ENCODE measurements around the gene MFAP3.

Gene MFAP3

DNA sequence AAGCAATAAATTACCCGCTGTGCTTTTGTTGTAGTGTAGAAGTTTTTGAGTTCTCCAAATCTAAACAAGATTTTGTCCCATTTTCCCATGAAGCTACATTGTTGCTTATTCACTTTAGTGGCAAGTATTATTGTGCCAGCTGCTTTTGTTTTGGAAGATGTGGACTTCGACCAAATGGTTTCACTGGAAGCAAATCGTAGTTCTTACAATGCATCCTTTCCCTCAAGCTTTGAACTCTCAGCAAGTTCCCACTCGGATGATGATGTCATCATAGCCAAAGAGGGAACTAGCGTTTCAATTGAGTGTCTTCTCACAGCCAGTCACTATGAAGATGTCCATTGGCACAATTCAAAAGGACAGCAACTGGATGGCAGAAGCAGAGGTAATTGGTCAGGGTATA is 10.9 kb downstream of the MFAP3 start (continued):
- TF ChIP-seq, protein P1, sequence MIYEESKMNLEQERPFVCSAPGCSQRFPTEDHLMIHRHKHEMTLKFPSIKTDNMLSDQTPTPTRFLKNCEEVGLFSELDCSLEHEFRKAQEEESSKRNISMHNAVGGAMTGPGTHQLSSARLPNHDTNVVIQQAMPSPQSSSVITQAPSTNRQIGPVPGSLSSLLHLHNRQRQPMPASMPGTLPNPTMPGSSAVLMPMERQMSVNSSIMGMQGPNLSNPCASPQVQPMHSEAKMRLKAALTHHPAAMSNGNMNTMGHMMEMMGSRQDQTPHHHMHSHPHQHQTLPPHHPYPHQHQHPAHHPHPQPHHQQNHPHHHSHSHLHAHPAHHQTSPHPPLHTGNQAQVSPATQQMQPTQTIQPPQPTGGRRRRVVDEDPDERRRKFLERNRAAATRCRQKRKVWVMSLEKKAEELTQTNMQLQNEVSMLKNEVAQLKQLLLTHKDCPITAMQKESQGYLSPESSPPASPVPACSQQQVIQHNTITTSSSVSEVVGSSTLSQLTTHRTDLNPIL (CRISPR knock-in tag; IDR thresholded peaks at IDR 0.05; ENCODE audit: low read depth) = no peak
- no peak for TF ChIP-seq GLIS3 (CRISPR knock-in tag; IDR thresholded peaks at IDR 0.05)
- TF ChIP-seq, protein P2, sequence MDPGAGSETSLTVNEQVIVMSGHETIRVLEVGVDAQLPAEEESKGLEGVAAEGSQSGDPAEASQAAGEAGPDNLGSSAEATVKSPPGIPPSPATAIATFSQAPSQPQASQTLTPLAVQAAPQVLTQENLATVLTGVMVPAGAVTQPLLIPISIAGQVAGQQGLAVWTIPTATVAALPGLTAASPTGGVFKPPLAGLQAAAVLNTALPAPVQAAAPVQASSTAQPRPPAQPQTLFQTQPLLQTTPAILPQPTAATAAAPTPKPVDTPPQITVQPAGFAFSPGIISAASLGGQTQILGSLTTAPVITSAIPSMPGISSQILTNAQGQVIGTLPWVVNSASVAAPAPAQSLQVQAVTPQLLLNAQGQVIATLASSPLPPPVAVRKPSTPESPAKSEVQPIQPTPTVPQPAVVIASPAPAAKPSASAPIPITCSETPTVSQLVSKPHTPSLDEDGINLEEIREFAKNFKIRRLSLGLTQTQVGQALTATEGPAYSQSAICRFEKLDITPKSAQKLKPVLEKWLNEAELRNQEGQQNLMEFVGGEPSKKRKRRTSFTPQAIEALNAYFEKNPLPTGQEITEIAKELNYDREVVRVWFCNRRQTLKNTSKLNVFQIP (CRISPR knock-in tag; IDR thresholded peaks at IDR 0.05; ENCODE audit: borderline replicate concordance, low read depth) = no peak
- no peak for TF ChIP-seq TOX (CRISPR knock-in tag; IDR thresholded peaks at IDR 0.05; ENCODE audit: borderline replicate concordance)
- TF ChIP-seq ZNF8 (CRISPR knock-in tag; IDR thresholded peaks at IDR 0.05) = no peak
- no peak for TF ChIP-seq ZFP30 (CRISPR knock-in tag; IDR thresholded peaks at IDR 0.05)
- no peak for TF ChIP-seq BACH2 (CRISPR knock-in tag; IDR thresholded peaks at IDR 0.05; ENCODE audit: borderline replicate concordance)
- no peak for TF ChIP-seq CSDC2 (CRISPR knock-in tag; IDR thresholded peaks at IDR 0.05)
- TF ChIP-seq, protein P3, sequence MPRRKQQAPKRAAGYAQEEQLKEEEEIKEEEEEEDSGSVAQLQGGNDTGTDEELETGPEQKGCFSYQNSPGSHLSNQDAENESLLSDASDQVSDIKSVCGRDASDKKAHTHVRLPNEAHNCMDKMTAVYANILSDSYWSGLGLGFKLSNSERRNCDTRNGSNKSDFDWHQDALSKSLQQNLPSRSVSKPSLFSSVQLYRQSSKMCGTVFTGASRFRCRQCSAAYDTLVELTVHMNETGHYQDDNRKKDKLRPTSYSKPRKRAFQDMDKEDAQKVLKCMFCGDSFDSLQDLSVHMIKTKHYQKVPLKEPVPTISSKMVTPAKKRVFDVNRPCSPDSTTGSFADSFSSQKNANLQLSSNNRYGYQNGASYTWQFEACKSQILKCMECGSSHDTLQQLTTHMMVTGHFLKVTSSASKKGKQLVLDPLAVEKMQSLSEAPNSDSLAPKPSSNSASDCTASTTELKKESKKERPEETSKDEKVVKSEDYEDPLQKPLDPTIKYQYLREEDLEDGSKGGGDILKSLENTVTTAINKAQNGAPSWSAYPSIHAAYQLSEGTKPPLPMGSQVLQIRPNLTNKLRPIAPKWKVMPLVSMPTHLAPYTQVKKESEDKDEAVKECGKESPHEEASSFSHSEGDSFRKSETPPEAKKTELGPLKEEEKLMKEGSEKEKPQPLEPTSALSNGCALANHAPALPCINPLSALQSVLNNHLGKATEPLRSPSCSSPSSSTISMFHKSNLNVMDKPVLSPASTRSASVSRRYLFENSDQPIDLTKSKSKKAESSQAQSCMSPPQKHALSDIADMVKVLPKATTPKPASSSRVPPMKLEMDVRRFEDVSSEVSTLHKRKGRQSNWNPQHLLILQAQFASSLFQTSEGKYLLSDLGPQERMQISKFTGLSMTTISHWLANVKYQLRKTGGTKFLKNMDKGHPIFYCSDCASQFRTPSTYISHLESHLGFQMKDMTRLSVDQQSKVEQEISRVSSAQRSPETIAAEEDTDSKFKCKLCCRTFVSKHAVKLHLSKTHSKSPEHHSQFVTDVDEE (CRISPR knock-in tag; IDR thresholded peaks at IDR 0.05) = no peak

DNA sequence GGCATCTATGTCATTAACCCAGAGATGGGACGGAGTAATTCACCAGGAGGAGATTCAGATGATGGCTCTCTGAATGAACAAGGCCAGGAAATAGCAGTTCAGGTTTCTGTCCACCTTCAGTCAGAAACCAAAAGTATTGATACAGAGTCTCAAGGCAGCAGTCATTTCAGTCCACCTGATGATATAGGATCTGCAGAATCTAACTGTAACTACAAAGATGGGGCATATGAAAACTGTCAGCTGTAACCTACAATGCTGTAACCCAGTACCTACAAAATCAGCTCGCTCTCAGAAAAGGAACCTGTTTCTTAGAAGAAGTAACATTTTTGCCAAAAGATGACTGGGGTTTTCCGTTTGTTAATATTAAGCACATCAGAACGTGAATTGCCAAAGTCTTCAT is 14.7 kb downstream of the MFAP3 start:
- TF ChIP-seq, protein P2 (CRISPR knock-in tag; IDR thresholded peaks at IDR 0.05; ENCODE audit: borderline replicate concordance, low read depth) = no peak
- TF ChIP-seq CSDC2 (CRISPR knock-in tag; IDR thresholded peaks at IDR 0.05) (no peak), ZC3H10 (CRISPR knock-in tag; IDR thresholded peaks at IDR 0.05) (no peak), GLIS3 (CRISPR knock-in tag; IDR thresholded peaks at IDR 0.05) (no peak), PPARA (CRISPR knock-in tag; IDR thresholded peaks at IDR 0.05; ENCODE audit: borderline replicate concordance) (no peak), BACH2 (CRISPR knock-in tag; IDR thresholded peaks at IDR 0.05; ENCODE audit: borderline replicate concordance) (no peak), TCF4 (CRISPR knock-in tag; IDR thresholded peaks at IDR 0.05; ENCODE audit: borderline replicate concordance) (no peak), ZNF8 (CRISPR knock-in tag; IDR thresholded peaks at IDR 0.05) (no peak), ZNF565 (CRISPR knock-in tag; conservative IDR thresholded peaks at IDR 0.05; ENCODE audit: low read depth) (no peak), ZFP3 (CRISPR knock-in tag; IDR thresholded peaks at IDR 0.05) (no peak), ARNTL (CRISPR knock-in tag; IDR thresholded peaks at IDR 0.05; ENCODE audit: borderline replicate concordance, low read depth) (no peak), TOX (CRISPR knock-in tag; IDR thresholded peaks at IDR 0.05; ENCODE audit: borderline replicate concordance) (no peak), ZFP30 (CRISPR knock-in tag; IDR thresholded peaks at IDR 0.05) (no peak), ISL1 (CRISPR knock-in tag; IDR thresholded peaks at IDR 0.05) (no peak), ESRRG (CRISPR knock-in tag; IDR thresholded peaks at IDR 0.05) (no peak), SNAI2 (CRISPR knock-in tag; IDR thresholded peaks at IDR 0.05) (no peak), RARB (CRISPR knock-in tag; IDR thresholded peaks at IDR 0.05) (no peak)
- TF ChIP-seq, protein P4, sequence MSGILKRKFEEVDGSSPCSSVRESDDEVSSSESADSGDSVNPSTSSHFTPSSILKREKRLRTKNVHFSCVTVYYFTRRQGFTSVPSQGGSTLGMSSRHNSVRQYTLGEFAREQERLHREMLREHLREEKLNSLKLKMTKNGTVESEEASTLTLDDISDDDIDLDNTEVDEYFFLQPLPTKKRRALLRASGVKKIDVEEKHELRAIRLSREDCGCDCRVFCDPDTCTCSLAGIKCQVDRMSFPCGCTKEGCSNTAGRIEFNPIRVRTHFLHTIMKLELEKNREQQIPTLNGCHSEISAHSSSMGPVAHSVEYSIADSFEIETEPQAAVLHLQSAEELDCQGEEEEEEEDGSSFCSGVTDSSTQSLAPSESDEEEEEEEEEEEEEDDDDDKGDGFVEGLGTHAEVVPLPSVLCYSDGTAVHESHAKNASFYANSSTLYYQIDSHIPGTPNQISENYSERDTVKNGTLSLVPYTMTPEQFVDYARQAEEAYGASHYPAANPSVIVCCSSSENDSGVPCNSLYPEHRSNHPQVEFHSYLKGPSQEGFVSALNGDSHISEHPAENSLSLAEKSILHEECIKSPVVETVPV (CRISPR knock-in tag; IDR thresholded peaks at IDR 0.05) = no peak
- TF ChIP-seq, protein P3 (CRISPR knock-in tag; IDR thresholded peaks at IDR 0.05) = no peak
- TF ChIP-seq, protein P5, sequence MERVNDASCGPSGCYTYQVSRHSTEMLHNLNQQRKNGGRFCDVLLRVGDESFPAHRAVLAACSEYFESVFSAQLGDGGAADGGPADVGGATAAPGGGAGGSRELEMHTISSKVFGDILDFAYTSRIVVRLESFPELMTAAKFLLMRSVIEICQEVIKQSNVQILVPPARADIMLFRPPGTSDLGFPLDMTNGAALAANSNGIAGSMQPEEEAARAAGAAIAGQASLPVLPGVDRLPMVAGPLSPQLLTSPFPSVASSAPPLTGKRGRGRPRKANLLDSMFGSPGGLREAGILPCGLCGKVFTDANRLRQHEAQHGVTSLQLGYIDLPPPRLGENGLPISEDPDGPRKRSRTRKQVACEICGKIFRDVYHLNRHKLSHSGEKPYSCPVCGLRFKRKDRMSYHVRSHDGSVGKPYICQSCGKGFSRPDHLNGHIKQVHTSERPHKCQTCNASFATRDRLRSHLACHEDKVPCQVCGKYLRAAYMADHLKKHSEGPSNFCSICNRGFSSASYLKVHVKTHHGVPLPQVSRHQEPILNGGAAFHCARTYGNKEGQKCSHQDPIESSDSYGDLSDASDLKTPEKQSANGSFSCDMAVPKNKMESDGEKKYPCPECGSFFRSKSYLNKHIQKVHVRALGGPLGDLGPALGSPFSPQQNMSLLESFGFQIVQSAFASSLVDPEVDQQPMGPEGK (CRISPR knock-in tag; IDR thresholded peaks at IDR 0.05; ENCODE audit: borderline replicate concordance) = no peak
- ATAC-seq = no peak
